Neutrophil (primary cell): ENCODE measurements around the gene BNC1.

Experiments used
- H3K27ac ChIP-seq: fragments of 200-600 bp; sonication (generic); 2 replicates; pipeline ENCODE4 v1.5.1; 2016; ENCODE audit warnings: mild to moderate bottlenecking, moderate library complexity
- H3K27me3 ChIP-seq: fragments of 200-600 bp; sonication (generic); 2 replicates; pipeline ENCODE4 v1.6.0; 2016; ENCODE audit warnings: mild to moderate bottlenecking
- H3K36me3 ChIP-seq: fragments of 200-600 bp; sonication (generic); 2 replicates; pipeline ENCODE4 v1.5.1; 2017
- H3K4me1 ChIP-seq, 2 experiments: fragments of 200-600 bp in 1 of 2; sonication (generic) in 1 of 2; 1 replicate in 1 of 2; 2 replicates in 1 of 2; pipeline versions ENCODE4 v1.5.1 to v1.6.1; 2013 to 2016; ENCODE audit warnings: low read depth in 1 of 2, low read length in 1 of 2, mild to moderate bottlenecking in 1 of 2, moderate library complexity in 1 of 2; ENCODE audit not compliant: control insufficient read depth in 1 of 2, insufficient read depth in 1 of 2
- H3K4me3 ChIP-seq, 2 experiments: fragments of 200-600 bp in 1 of 2; sonication (generic) in 1 of 2; 1 replicate in 1 of 2; 2 replicates in 1 of 2; pipeline ENCODE4 v1.5.1; 2013 to 2016; ENCODE audit warnings: low read depth in 1 of 2, low read length in 1 of 2, mild to moderate bottlenecking in 1 of 2, moderate library complexity in 1 of 2
- H3K9me3 ChIP-seq: fragments of 200-600 bp; sonication (generic); 2 replicates; pipeline ENCODE4 v1.5.1; 2016
- CTCF ChIP-seq: fragments of 200-600 bp; sonication (generic); IDR thresholded peaks from 2 replicates; pipeline ENCODE4 v1.5.1; 2016; ENCODE audit warnings: antibody characterized with exemption

Gene BNC1

GRCh38 chr15:83206526-83207008, 77.9 kb downstream of the BNC1 start:
- Histone ChIP-seq H3K27me3 (peaks cover 82% of the 10 kb centered on the region), H3K4me3 (peak overlapping the region; percentile 32 to 67), H3K4me1 (peaks cover 6 to 21% of the 10 kb centered on the region in 2 experiments), H3K36me3 (no peaks in the 10 kb centered on the region), H3K9me3 (no peaks in the 10 kb centered on the region), H3K27ac (no peak overlapping the region)
- no peak for TF ChIP-seq CTCF
